ENCODE results near the gene GTF3C1.

GRCh38 chr16:27436921-27437650 lies 112.6 kb downstream of the GTF3C1 start:
- TF ChIP-seq EZH2phosphoT487 (IDR thresholded peaks at IDR 0.05; ENCODE audit: insufficient read depth, low read depth): no peak
- TF ChIP-seq EZH2 (IDR thresholded peaks at IDR 0.05; ENCODE audit: insufficient read depth, poor library complexity, severe bottlenecking): no peak
